ENCODE data around the gene CCDC40.

Gene CCDC40

DNA sequence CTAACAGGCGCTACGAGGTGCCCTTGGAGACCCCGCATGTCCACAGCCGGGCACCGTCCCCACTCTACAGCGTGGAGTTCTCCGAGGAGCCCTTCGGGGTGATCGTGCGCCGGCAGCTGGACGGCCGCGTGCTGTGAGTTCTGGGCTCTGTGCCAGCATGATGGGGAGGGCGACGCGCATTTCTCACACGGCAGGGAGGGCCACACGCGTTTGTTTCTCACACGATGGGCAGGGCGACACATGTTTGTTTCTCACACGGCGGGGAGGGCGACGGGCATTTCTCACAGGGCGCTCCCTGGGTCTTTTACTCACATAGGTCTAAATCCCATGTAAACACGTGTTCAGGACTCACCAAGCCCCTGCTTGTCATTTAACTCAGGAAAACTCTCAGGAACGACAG lies 69.3 kb downstream of the CCDC40 start:
- DNase-seq, result peak; percentile 51

DNA sequence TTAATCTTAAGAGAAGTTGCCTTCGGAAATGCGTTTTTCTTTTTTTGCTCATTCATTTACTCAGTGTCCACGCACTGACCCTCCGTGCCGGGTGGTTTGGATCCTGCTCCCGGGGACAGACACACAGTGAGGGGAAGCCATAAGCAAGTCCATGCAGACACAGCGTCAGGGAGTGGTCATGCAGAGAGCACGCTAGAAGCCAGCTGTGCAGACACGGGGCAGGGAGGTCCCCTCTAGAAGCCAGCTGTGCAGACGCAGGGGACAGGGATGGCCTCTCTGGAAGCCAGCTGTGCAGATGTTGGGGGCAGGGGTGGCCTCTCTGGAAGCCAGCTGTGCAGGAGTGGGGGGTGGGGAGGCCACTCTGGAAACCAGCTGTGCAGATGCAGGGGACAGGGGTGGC lies 69.7 kb downstream of the CCDC40 start:
- DNase-seq, result peak; percentile 47

DNA sequence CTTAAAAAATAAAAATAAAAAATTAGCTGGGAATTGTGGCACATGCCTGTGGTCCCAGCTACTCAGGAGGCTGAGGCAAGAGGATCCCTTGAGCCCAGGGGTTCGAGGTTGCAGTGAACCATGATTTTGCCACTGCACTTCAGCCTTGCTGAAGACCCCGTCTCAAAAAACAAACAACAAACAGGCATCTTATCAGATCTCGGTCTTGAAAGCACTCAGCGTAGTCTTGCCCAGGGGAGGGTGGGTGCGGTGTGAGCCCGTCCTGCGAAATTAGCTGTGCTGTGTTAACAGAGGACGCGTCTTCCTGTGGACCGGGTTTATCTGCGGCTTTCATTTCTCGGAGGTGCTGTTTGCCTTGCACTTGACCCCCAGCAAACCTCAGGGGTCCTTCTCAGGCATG lies 70.3 kb downstream of the CCDC40 start:
- DNase-seq, result peak; percentile 59

DNA sequence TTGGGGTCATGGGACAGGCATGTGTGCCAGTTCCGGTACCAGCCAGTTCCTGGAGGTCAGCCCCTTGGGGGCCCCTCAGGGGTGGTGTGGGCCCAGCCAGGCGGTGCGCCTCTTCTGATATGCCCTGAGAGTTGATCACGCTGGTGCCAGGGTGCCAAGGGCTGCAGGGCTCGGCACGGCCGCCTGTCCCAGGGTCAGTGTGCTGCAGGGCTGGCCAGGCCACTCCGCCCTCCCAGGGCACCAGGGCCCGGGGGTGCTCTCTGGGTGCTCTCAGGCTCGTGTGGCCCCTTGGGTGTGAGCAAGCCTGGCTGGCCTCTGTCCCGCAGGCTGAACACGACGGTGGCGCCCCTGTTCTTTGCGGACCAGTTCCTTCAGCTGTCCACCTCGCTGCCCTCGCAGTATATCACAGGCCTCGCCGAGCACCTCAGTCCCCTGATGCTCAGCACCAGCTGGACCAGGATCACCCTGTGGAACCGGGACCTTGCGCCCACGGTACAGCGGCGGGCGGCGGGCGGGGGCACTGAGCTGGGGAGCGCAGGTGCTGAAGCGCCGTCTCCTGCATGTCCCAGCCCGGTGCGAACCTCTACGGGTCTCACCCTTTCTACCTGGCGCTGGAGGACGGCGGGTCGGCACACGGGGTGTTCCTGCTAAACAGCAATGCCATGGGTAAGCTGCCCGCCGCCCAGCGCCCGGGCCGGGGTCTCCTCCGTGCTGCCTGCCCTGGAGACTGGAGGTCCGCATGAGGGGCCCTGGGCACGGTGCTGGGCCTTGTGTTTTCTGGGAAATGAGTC lies 71.0 kb downstream of the CCDC40 start:
- peak; percentile 55 for DNase-seq

DNA sequence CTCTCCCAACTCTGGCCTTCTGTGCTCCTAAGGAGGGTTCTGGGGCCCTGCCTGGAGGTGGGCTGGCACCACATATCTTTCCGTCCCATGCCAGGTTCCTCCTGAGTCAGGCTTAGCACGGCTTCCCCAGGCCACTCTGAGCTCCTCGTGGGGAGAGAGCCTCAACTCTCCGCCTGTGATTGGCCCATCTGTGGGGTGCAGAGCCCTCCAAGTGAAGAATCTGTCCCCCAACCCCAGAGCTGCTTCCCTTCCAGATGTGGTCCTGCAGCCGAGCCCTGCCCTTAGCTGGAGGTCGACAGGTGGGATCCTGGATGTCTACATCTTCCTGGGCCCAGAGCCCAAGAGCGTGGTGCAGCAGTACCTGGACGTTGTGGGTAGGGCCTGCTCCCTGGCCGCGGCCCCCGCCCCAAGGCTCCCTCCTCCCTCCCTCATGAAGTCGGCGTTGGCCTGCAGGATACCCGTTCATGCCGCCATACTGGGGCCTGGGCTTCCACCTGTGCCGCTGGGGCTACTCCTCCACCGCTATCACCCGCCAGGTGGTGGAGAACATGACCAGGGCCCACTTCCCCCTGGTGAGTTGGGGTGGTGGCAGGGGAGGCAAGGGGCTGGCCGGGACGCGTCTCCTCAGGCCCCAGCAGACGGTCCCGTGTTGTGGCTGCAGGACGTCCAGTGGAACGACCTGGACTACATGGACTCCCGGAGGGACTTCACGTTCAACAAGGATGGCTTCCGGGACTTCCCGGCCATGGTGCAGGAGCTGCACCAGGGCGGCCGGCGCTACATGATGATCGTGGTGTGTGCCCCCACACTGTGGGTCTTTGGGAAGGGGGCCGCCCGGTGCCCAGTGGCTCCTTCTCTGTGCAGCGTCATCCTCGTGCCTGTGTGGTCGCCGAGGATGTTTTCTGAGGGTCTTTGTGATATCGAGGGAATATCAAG lies 71.9 kb downstream of the CCDC40 start:
- peak; percentile 48 for DNase-seq

DNA sequence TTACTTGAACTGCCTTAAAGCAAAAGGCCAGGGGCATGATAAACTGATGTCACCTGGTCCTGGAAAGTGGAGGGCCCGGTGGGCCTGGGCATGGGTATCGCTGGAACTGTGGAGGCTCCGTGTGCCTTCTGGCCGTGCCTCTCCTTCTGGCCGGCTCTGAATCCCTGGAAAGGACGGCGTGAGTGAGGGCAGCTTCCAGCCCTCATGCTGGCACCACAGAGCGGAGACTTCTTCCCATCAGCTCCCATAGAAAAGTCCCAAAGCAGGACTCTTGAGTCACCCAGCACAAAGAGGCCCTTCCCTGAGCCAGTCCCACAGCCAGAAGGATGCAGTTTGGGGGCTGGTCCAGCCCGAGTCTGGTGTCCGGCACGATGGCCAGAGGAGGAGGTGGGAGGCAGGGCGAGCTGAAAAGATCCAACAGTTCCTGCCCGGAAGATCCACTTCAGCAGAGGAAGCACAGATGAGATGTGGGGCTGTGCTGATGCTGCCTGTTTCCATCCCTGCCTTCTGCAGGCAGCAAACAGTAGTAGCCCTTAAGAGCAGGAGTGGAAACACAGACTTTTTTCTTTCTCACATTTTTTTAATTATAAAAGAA lies 72.7 kb downstream of the CCDC40 start:
- DNase-seq, result peak; percentile 51

DNA sequence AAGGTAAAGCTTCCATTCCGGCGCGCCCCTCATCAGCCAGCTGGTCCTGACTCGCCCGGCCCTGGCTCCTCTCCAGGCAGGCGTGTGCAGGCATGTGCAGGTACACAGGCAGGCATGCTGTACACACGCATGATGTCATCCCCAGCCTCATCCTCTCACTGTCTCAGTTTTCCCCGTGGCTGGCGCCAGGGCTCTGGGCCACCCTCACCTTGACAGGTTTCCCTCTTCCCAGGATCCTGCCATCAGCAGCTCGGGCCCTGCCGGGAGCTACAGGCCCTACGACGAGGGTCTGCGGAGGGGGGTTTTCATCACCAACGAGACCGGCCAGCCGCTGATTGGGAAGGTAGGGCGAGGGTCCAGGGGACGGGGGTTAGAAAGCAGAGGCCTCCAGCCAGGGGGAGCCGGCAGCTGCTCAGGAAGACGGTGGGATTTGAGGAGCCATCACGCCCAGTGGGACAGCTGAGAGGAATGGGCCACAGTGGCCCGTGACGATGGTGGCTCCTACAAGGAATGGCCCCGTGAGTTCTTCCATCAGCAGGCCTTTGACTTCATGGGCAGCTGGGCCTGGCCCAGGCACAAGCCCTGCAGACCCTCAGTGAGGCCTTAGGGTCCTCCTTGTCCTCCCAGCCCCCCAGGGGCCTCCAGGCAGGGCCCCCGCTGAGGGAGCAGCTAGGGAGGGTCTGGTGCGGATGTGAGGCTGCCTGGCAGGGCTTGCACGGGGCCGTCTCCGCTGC lies 73.4 kb downstream of the CCDC40 start:
- DNase-seq, result peak; percentile 56

DNA sequence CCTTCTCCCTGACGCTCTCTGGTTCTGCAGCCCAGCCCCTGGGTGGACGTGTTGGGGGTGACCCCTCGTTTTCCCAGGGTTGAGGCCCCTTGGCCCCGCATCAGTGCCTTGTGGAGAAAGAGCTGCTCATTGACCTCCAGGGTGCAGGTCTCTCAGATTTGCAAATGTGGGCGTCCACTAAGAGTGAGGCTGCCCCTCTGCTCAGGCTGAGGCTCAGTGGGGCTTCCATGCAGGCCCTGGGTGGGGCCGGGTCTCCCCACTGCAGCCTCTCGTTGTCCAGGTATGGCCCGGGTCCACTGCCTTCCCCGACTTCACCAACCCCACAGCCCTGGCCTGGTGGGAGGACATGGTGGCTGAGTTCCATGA lies 74.0 kb downstream of the CCDC40 start:
- no peak for DNase-seq

DNA sequence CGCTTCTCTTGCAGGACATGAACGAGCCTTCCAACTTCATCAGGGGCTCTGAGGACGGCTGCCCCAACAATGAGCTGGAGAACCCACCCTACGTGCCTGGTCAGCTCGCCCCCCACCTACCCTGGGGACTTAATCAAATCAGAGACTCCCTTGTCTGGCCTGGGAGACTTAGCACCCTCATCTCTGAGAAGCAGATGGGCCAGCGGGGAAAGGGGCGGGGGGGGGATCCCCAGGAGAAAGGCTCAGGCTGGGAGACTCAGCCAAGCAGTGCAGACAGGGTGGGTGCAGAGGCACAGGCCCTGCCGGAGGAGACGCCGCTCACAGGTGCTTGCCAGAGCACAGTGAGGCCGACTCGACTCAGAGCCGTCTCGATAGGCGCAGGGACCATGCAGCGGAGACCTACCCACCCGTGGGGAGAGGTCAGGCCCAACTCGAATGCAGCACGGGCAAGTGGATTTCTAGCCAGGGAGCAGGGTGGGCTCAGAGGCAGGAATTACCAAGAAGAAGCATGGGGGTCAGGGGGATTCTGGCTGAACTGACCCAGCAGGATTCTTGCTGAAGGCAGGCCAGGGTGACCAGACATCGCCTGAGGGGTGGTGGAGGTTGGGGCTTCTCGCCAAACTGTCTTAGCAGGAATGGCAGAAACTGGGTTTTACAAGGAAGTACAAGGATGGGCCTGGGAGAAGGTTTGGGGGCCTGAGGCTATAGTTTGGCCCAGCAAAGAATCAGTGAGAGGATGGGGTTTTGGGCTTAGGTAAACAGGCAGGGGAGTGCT lies 74.7 kb downstream of the CCDC40 start:
- peak; percentile 84 for DNase-seq

DNA sequence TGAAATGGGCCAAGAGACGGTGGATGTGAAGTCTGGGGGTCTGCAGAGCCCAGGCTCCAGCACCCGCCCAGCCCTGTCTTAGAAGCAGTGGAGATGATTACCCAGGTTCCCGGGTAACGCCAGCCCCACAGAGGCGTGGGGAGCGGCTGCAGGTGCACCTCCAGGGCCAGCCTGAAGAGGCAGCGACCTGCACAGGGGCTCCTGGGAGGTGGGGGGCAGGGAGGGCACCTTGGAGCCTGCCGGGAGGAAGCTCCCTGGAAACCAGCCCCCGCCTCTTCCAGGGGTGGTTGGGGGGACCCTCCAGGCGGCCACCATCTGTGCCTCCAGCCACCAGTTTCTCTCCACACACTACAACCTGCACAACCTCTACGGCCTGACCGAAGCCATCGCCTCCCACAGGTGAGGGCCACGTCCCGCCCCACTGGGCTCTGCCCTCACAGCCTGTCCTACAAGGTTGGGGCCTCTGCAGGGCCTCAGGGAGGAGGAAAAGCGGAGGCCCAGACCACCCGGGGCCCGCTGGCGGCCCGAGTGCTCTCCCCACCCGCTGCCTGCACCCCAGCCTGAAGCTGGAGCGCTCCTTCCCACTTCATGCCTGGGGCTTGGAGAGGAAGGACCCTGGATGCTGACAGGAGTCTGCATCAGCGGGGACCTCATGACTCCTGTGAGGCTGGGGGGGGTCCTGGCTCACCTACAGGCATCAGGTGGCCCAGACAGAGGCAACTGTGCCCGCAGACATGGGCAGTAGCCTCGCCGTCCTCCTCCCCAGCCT lies 75.4 kb downstream of the CCDC40 start:
- no peak for DNase-seq

DNA sequence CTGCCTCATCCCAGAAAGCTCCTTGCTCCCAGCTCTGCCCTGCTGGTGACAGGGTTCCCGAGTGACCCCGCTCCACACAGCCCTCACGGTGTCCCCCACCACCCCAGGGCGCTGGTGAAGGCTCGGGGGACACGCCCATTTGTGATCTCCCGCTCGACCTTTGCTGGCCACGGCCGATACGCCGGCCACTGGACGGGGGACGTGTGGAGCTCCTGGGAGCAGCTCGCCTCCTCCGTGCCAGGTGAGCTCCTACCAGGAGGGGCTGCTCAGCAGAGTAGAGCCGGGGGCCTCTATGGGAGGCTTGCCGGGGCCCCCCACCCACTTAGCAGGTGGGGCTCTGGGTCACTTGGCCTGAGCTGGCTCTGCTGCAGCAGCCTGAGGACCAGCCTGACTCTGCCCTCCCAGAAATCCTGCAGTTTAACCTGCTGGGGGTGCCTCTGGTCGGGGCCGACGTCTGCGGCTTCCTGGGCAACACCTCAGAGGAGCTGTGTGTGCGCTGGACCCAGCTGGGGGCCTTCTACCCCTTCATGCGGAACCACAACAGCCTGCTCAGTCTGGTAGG lies 76.1 kb downstream of the CCDC40 start:
- DNase-seq, result no peak

DNA sequence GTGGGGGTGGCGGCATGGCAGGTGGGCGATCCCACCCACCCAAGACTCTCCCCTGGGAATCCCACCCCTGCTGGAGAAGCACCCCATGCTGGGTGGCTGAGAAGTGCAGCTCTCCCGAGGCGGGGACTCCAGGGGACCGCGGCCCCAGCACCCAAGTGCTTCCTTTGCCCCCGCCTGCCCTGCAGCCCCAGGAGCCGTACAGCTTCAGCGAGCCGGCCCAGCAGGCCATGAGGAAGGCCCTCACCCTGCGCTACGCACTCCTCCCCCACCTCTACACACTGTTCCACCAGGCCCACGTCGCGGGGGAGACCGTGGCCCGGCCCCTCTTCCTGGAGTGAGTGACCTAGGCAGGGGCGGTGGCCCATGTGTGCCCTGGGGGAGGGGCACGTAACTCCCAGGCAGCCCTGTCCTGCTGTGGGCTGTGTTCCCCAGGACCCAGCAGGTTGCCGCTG lies 76.6 kb downstream of the CCDC40 start:
- DNase-seq, result peak; percentile 61

DNA sequence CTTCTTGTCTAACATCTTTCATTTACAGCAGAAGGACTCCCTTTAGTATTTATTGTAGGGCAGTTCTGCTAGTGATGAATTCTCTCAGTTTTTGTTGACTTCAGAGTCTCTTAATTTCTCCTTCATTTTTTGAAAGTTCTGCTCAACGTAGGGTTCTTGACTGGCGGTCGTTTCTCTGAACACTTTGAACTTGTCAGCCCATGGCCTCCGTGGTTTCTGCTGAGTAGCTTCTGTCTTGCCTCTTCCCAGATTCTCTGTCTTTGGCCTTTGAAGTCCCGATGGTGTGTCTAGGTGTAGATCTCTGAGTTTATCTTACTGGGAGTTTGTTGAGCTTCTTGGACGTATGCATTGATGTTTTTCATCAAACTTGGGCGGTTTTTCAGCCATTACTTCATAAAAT lies 78.3 kb downstream of the CCDC40 start:
- no peak for DNase-seq

DNA sequence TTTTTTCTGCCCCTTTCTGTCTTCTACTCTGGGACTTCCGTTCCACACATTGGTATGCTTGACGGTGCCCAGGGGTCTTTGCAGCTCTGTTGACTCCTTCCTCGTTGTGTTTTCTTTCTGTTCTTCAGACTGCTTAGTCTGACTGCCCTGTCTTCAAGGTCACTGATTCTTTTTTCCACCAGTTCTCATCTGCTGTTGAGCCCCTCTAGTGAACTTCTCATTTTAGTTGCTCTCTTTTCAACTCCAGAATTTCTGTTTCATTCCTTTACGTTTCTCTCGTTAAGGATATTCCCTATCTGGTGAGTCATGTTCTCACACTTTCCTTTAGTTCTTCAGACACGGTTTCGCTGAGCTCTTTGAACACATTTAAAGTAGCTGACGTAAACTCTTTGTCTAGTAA lies 78.7 kb downstream of the CCDC40 start:
- DNase-seq, result no peak

DNA sequence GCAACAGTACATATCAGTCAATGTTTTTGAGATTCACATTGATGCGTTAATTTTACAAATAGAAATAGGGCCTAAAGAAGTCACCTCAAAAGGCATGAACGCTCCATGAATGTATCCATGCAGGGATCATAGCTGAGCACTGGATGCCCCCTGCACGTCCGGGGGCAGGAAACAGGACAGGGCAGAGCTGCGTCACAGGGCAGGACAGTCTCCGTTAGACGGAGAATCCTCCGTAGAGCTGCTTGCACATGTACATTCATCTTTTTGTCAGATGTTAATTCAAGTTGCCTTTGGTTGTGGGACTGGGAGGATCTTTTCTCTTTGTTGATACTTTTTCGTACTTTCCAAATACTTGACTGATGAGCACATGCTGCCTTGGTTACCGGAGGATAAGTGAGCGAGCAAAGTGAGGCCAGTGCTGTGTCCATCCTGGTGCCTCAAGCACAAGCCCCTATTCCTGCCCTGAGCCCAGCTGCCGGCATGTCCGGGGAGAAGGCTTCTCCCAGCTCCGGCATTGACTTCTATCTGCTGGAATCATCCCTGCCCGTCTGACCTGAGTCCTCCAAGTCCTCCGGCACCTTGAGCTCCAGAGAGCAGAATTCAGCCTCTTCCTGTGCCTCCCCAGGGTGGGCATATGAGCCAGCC lies 80.0 kb downstream of the CCDC40 start:
- no peak for DNase-seq

DNA sequence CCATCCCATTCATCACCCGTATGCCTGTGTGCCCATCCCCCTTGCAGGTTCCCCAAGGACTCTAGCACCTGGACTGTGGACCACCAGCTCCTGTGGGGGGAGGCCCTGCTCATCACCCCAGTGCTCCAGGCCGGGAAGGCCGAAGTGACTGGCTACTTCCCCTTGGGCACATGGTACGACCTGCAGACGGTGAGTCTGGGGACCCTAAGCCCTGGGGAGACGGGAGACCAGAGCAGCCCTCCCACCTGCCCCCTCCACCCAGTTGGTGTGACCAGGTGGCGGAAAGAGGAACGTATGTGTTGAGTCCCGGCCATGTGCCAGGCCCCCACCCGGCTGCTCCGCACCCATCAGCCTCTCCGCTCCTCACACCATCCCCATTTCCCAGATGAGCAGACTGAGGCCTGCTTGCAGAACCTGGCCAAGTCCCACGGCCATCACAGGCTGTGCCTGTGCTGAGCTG lies 80.5 kb downstream of the CCDC40 start:
- no peak for DNase-seq

DNA sequence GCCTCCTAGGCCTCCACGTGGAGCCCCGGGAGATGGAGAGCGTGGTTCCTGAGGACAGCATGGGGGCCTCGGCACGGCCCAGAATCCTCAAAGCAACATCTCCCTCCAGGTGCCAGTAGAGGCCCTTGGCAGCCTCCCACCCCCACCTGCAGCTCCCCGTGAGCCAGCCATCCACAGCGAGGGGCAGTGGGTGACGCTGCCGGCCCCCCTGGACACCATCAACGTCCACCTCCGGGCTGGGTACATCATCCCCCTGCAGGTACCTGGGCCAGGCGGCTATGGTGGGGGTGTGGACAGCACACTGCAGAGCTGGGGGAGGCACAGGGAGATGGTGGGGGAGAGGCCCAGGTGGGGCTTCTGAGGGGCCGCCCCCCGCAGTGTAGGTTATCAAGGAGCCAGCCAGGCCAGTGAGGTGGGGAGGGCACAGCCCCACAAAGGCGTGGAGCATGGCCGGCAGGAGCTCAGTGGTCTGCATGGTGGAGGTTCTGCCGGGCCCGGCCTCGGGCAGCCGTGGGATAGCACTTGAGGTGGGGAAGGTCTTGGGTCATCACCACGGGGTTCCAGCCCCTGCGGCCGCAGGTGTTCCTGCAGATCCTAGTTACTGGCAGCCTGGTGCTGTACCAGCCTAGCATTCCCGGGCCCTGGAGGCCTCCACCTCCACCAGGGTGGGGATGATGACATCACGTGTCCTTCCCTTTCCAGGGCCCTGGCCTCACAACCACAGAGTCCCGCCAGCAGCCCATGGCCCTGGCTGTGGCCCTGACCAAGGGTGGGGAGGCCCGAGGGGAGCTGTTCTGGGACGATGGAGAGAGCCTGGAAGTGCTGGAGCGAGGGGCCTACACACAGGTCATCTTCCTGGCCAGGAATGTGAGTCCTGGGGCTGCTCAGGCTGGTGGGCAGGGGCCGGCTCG lies 81.3 kb downstream of the CCDC40 start:
- DNase-seq, result no peak

DNA sequence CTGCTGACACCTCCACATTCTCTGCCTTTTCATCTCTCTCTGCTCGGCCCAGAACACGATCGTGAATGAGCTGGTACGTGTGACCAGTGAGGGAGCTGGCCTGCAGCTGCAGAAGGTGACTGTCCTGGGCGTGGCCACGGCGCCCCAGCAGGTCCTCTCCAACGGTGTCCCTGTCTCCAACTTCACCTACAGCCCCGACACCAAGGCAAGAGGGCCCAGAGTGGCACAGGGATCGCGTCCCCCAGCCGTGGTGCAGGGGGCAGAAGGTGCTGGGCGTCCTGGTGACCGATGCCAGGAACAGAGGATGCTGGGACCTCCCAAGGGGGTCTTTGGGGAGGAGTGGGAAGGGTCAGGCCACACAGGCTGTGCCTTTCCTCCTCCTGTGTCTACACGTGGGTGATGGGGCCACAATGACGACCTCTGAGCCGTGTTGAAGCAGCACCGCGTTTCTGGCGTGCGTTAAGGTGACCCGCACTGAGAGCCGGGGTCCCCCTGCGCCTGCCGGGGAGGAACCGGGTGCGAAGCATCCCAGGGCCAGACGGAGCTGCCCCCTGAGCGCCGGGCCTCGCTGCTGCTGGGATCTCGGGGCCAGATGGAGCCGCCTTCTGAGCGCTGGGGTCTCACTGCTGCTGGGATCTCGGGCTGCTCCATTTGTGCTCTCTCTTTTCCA lies 82.3 kb downstream of the CCDC40 start:
- DNase-seq, result no peak

Measured in islet precursor cell (in vitro differentiated cells).